Parathyroid adenoma (tissue), 2 donors: ENCODE measurements around the gene RHCG.

Source experiments
- H2AFZ ChIP-seq: fragments of 300-600 bp; sonication (generic); one replicate; pipeline ENCODE4 v1.7.0; 2017; ENCODE audit warnings: antibody characterized with exemption, mild to moderate bottlenecking
- H3K27ac ChIP-seq: fragments of 300-600 bp; sonication (generic); one replicate; pipeline ENCODE4 v1.7.0; 2017
- H3K27me3 ChIP-seq: fragments of 300-600 bp; sonication (generic); one replicate; pipeline ENCODE4 v1.7.0; 2017; ENCODE audit warnings: low read length; ENCODE audit not compliant: control insufficient read depth, insufficient read depth
- H3K36me3 ChIP-seq: fragments of 300-600 bp; sonication (generic); one replicate; pipeline ENCODE4 v1.7.0; 2017; ENCODE audit warnings: low read length; ENCODE audit not compliant: control insufficient read depth, insufficient read depth
- H3K4me1 ChIP-seq: fragments of 300-600 bp; sonication (generic); one replicate; pipeline ENCODE4 v1.7.0; 2017; ENCODE audit warnings: control low read depth
- H3K4me2 ChIP-seq: fragments of 300-600 bp; sonication (generic); one replicate; pipeline ENCODE4 v1.7.0; 2017; ENCODE audit warnings: low read length
- H3K4me3 ChIP-seq: fragments of 300-600 bp; sonication (generic); one replicate; pipeline ENCODE4 v1.7.0; 2017; ENCODE audit warnings: low read depth, low read length
- H3K79me2 ChIP-seq: fragments of 300-600 bp; sonication (generic); one replicate; pipeline ENCODE4 v1.7.0; 2017; ENCODE audit warnings: control low read depth
- H3K9ac ChIP-seq: fragments of 300-600 bp; sonication (generic); one replicate; pipeline ENCODE4 v1.7.0; 2017; ENCODE audit warnings: mild to moderate bottlenecking
- H3K9me3 ChIP-seq: fragments of 300-600 bp; sonication (generic); one replicate; pipeline ENCODE4 v1.7.0; 2017; ENCODE audit warnings: low read length; ENCODE audit not compliant: control insufficient read depth
- CTCF ChIP-seq: fragments of 300-600 bp; sonication (generic); IDR thresholded peaks from one replicate; pipeline ENCODE4 v1.7.0; 2017; ENCODE audit warnings: antibody characterized with exemption, mild to moderate bottlenecking
- donor health status: primary hyperparathyroidism.

The RHCG gene

GRCh38 chr15:89526601-89527441, 30.4 kb upstream of the RHCG start:
- no peak overlapping the region for H3K9ac ChIP-seq

GRCh38 chr15:89526181-89526580, 29.8 kb upstream of the RHCG start:
- no peak overlapping the region for H3K27ac ChIP-seq
- H2AFZ ChIP-seq: no peak overlapping the region
- no peak overlapping the region for H3K9ac ChIP-seq
- H3K4me1 ChIP-seq: no peaks in the 10 kb centered on the region
- H3K9me3 ChIP-seq: no peaks in the 10 kb centered on the region
- H3K4me2 ChIP-seq: no peak overlapping the region
- no peaks in the 10 kb centered on the region for H3K36me3 ChIP-seq
- TF ChIP-seq CTCF: no peak
- H3K4me3 ChIP-seq: no peak overlapping the region
- H3K27me3 ChIP-seq: no peaks in the 10 kb centered on the region
- no peaks in the 10 kb centered on the region for H3K79me2 ChIP-seq

More at GRCh38 chr15:89526601-89527441, 30.4 kb upstream of the RHCG start:
- no peaks in the 10 kb centered on the region for H3K79me2 ChIP-seq
- H2AFZ ChIP-seq: peak overlapping the region; percentile 56
- H3K4me2 ChIP-seq: peak overlapping the region; percentile 14
- no peak overlapping the region for H3K4me3 ChIP-seq
- no peaks in the 10 kb centered on the region for H3K36me3 ChIP-seq
- H3K4me1 ChIP-seq: no peaks in the 10 kb centered on the region
- H3K27me3 ChIP-seq: no peaks in the 10 kb centered on the region
- no peak for TF ChIP-seq CTCF
- no peaks in the 10 kb centered on the region for H3K9me3 ChIP-seq
- no peak overlapping the region for H3K27ac ChIP-seq

- no peaks in the 10 kb centered on the region for H3K36me3 ChIP-seq
- H3K4me2 ChIP-seq: no peak overlapping the region
- H3K79me2 ChIP-seq: no peaks in the 10 kb centered on the region
- no peak overlapping the region for H3K9ac ChIP-seq
- no peaks in the 10 kb centered on the region for H3K27me3 ChIP-seq
- H2AFZ ChIP-seq: no peak overlapping the region
- H3K9me3 ChIP-seq: no peaks in the 10 kb centered on the region
- no peaks in the 10 kb centered on the region for H3K4me1 ChIP-seq
- TF ChIP-seq CTCF: no peak
- H3K27ac ChIP-seq: no peak overlapping the region
- no peak overlapping the region for H3K4me3 ChIP-seq
Observed at GRCh38 chr15:89524184-89524583, 27.8 kb upstream of the RHCG start.

DNA sequence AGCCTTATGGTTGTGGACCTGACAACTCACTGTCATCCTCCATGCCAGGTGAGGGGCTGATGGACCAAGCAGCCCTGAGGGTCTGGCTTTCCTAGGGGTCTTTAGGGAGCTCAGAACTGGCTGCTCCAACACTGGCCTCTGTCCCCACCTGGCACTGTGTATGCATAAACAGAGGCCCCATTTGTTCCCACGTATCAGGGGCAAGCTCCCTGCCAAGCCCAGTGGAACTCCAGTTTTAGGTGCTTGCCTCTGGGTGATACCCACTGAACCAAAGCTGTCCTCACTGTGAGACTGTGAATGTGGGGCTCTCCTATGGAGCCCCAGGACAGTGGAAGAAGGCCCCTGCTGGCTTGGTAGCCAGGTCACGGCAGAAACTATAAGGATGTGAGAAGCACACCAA, 26.7 kb upstream of the RHCG start:
- Histone ChIP-seq H3K79me2 (no peaks in the 10 kb centered on the region), H3K4me2 (no peak overlapping the region), H3K9ac (no peak overlapping the region), H3K9me3 (no peaks in the 10 kb centered on the region), H3K36me3 (no peaks in the 10 kb centered on the region), H3K27me3 (no peaks in the 10 kb centered on the region), H3K4me3 (no peak overlapping the region), H3K4me1 (no peaks in the 10 kb centered on the region), H3K27ac (no peak overlapping the region), H2AFZ (no peak overlapping the region)
- TF ChIP-seq CTCF: no peak

DNA sequence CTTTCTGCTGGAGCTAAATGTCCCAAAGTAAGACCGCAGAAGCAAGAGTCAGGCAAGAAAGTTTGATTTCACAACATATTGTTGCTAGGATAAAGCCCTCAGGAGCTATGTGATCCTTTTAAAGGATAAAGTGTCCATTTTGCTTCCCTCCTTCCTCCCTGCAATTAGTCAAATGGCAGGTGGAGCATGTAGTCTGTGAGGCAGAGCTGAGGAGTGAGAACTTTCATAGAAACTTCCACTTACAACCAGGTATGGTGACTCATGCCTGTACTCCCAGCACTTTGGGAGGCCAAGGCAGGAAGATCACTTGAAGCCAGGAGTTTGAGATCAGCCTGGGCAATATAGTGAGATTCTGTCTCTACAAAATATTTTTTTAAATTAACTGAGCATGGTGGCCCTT, 25.2 kb upstream of the RHCG start:
- Histone ChIP-seq H3K79me2 (no peaks in the 10 kb centered on the region), H3K4me1 (no peaks in the 10 kb centered on the region), H3K9me3 (no peaks in the 10 kb centered on the region), H3K9ac (no peak overlapping the region), H3K27ac (no peak overlapping the region), H3K36me3 (no peaks in the 10 kb centered on the region), H2AFZ (no peak overlapping the region), H3K4me2 (no peak overlapping the region), H3K27me3 (no peaks in the 10 kb centered on the region), H3K4me3 (no peak overlapping the region)
- no peak for TF ChIP-seq CTCF
